Measurements from ENCODE around the gene TIGD1.

TIGD1 gene

DNA sequence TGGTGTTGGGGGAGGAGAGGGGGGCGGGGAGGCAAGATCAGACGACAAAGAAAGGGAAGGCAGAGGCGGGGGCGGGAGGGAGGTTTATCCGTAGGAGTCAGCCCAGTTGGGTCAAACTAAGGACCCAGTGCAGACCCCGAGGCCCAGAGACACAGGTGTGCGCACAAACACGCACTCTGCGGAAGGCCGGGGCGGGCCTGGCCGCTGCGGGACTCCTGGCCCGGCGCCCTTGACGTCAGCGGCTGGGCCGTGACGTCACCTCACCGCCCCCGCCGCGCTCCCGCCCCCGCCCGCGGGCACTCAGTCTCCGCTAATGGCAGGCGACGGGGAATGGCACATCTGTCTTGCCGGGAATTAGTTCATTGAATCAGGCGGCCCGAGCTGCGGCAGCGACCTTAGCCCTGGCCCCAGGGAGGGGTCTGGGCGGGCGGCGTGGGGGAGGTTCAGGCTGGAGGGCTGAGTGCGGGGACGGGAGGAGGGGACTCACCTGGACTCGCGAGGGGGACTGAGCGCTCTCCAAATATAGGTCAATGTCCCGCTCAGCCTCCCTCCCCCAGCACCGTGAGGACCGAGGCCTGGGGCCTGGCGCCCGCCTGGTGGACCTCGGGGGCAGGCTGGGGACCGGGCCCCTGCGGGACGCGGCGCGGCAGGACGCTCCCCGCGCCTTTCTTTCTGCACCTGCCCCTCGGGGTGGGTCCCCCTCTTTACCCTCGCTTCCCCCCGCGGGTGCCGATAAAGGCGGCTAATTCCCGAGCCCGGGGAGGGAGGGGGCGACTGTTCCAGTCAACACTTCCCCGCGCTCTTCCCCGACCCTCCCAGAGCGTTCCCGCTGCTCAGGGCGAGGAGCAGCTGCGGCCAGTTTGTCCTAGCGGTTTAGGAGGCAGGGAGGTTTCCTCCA is 47.2 kb downstream of the TIGD1 start:
- DNase-seq (ENCODE audit: extremely low read depth in 1 of 2, low read depth in 1 of 2): peak in 1 of 2 donors; percentile 16

DNA sequence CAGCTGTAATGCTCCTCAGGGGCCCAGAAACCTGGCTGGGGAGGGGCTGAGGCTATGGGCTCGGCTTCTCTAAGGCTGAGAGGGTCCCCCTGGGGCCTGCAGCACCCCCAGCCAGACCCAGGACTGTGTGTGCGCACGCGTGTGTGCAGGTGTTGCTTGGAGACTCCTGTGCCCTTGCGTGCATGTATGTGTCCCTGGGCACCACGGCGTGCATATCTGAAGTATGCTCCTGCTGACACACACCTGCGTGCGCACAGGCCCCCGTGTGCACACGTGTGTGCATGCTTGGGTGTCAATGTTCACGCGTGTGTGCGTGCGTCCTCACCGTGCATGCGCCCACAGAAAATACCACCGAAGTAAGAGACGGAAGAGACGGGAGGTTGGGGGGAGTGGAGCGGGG is 47.8 kb downstream of the TIGD1 start:
- no peak for DNase-seq (ENCODE audit: extremely low read depth in 1 of 2, low read depth in 1 of 2)

- no peak for DNase-seq (ENCODE audit: extremely low read depth in 1 of 2, low read depth in 1 of 2)
These were observed 48.5 kb downstream of the TIGD1 start for GRCh38 chr2:232501794-232502390.

- no peak for DNase-seq (ENCODE audit: extremely low read depth in 1 of 2, low read depth in 1 of 2)
These were observed 49.0 kb downstream of the TIGD1 start for GRCh38 chr2:232501331-232501771.

- DNase-seq (ENCODE audit: extremely low read depth in 1 of 2, low read depth in 1 of 2): no peak
These were observed 51.9 kb downstream of the TIGD1 start for GRCh38 chr2:232498452-232498851.

All from stimulated activated CD8-positive, alpha-beta memory T cell treated with anti-CD3 and anti-CD28 coated beads, Interleukin-7, amount 100 ng/mL, for 48 hours (primary cell).